Liver (tissue), 9 donors: ENCODE measurements around the gene ZNF778. TPM values are rescaled to one million over a fixed set of nuclear protein-coding genes. Genes with fewer than 3 reads are reported as not detected.
"Not testable (repeated sequence)": the region's sequence is repeated elsewhere in the genome, so short reads cannot be mapped to it uniquely, and the experiment has no call there.

ENCODE experiments used
- DNase-seq: peaks from one replicate; pipeline ENCODE4 v3.0.0-alpha.2; 2017; ENCODE audit warnings: low spot score
- H3K27ac ChIP-seq, 2 donors: one replicate each; pipeline ENCODE4 v1.7.0; 2013; ENCODE audit warnings: inconsistent platforms in 2 of 2, low read length in 2 of 2, control low read depth in 1 of 2, low read depth in 1 of 2, mild to moderate bottlenecking in 1 of 2
- H3K27me3 ChIP-seq, 4 donors: one replicate each; pipeline versions ENCODE4 v1.6.1 to v1.7.0; 2013; ENCODE audit warnings: low read length in 3 of 4, inconsistent platforms in 1 of 4, mild to moderate bottlenecking in 1 of 4, moderate library complexity in 1 of 4; ENCODE audit not compliant: control insufficient read depth in 4 of 4, insufficient read depth in 4 of 4
- H3K36me3 ChIP-seq, 4 donors: one replicate each; pipeline versions ENCODE4 v1.6.1 to v1.7.0; 2013; ENCODE audit warnings: low read length in 3 of 4, mild to moderate bottlenecking in 3 of 4, low read depth in 1 of 4, moderate library complexity in 1 of 4; ENCODE audit not compliant: control insufficient read depth in 4 of 4, insufficient read depth in 3 of 4
- H3K4me1 ChIP-seq, 4 donors: one replicate each; pipeline versions ENCODE4 v1.6.1 to v1.7.0; 2013; ENCODE audit warnings: low read length in 3 of 4, mild to moderate bottlenecking in 3 of 4, moderate library complexity in 1 of 4; ENCODE audit not compliant: control insufficient read depth in 4 of 4, insufficient read depth in 4 of 4
- H3K4me3 ChIP-seq, 3 donors: one replicate each; pipeline versions ENCODE4 v1.6.1 to v1.7.0; 2013; ENCODE audit warnings: low read length in 3 of 3, control low read depth in 1 of 3, low read depth in 1 of 3, mild to moderate bottlenecking in 1 of 3
- H3K9ac ChIP-seq, 2 donors: one replicate each; pipeline ENCODE4 v1.7.0; 2013; ENCODE audit warnings: low read length in 2 of 2, mild to moderate bottlenecking in 2 of 2, moderate library complexity in 2 of 2, control low read depth in 1 of 2, low read depth in 1 of 2
- H3K9me3 ChIP-seq, 4 donors: one replicate each; pipeline versions ENCODE4 v1.6.1 to v1.7.0; 2013; ENCODE audit warnings: low read length in 3 of 4; ENCODE audit not compliant: control insufficient read depth in 4 of 4
- EGR1 ChIP-seq, 2 donors: IDR thresholded peaks; 2 replicates each; pipeline ENCODE4 v1.6.1; 2016 to 2018; ENCODE audit warnings: antibody characterized with exemption in 2 of 2, low read depth in 2 of 2
- FOXA1 ChIP-seq: IDR thresholded peaks from 2 replicates; pipeline ENCODE4 v1.6.1; 2016; ENCODE audit warnings: antibody characterized with exemption
- GABPA ChIP-seq, 2 donors: IDR thresholded peaks in 1 of 2; conservative IDR thresholded peaks in 1 of 2; 2 replicates each; pipeline ENCODE4 v1.6.1; 2016; ENCODE audit warnings: antibody characterized with exemption in 2 of 2, mild to moderate bottlenecking in 1 of 2, moderate library complexity in 1 of 2
- HNF4A ChIP-seq, 2 donors: conservative IDR thresholded peaks; 2 replicates each; pipeline ENCODE4 v1.6.1; 2016; ENCODE audit warnings: antibody characterized with exemption in 2 of 2, mild to moderate bottlenecking in 2 of 2
- JUND ChIP-seq, 2 donors: IDR thresholded peaks; 2 replicates each; pipeline ENCODE4 v1.6.1; 2016; ENCODE audit warnings: antibody characterized with exemption in 2 of 2
- NR2F2 ChIP-seq: IDR thresholded peaks from 2 replicates; pipeline ENCODE4 v1.6.1; 2016; ENCODE audit warnings: antibody characterized with exemption
- RAD21 ChIP-seq, 2 donors: IDR thresholded peaks; 2 replicates each; pipeline ENCODE4 v1.6.1; 2016; ENCODE audit warnings: antibody characterized with exemption in 2 of 2, mild to moderate bottlenecking in 2 of 2
- RXRA ChIP-seq, 2 donors: IDR thresholded peaks; 2 replicates each; pipeline ENCODE4 v1.6.1; 2017 to 2018; ENCODE audit warnings: antibody characterized with exemption in 2 of 2, mild to moderate bottlenecking in 1 of 2
- SP1 ChIP-seq: IDR thresholded peaks from 2 replicates; pipeline ENCODE4 v1.6.1; 2018; ENCODE audit warnings: antibody characterized with exemption, mild to moderate bottlenecking
- WGBS: extraction: QIAGEN DNeasy Blood & Tissue Kit; methylation state at CpG from one replicate; pipeline ENCODE4 v1.1.7; 2013; 5-methylcytosine and 5-hydroxymethylcytosine counted together
- polyA plus RNA-seq, 2 donors: library from polyadenylated mRNA; stranded (reverse) in 1 of 2; unstranded in 1 of 2; fragments of 200-250 nt in 1 of 2; fragments of >200 nt in 1 of 2; fragmentation: Nextera tagmentation in 1 of 2; extraction: Ambion mirVana in 1 of 2; gene quantifications; one replicate each; pipeline versions ENCODE4 v1.2.1 to v1.2.3, GENCODE V29; 2013 to 2015
- total RNA-seq, 2 donors: library from RNA; depleted of rRNA; stranded (reverse); fragments of >200 nt; gene quantifications; one replicate each; pipeline ENCODE4 v1.2.3, GENCODE V29; 2014
- TF ChIP-seq, protein P1 (sequence below): IDR thresholded peaks from 2 replicates; pipeline ENCODE4 v1.6.1; 2016; ENCODE audit warnings: antibody characterized with exemption, mild to moderate bottlenecking
- TF ChIP-seq, protein P2 (sequence below): fragments of 150-350 bp; IDR thresholded peaks from 2 replicates; pipeline ENCODE4 v1.5.1; 2017; ENCODE audit warnings: improper control_type of control experiment, low read depth, low read length; ENCODE audit not compliant: missing input control
- TF ChIP-seq, protein P3 (sequence below): IDR thresholded peaks from 2 replicates; pipeline ENCODE4 v1.6.1; 2016; ENCODE audit warnings: antibody characterized with exemption
- TF ChIP-seq, protein P4 (sequence below): IDR thresholded peaks from 2 replicates; pipeline ENCODE4 v1.6.1; 2016; ENCODE audit warnings: antibody characterized with exemption
- donor health status: healthy.
- donor health status: healthy.
- donor health status: healthy.
- donor health status: healthy.
- donor health status: healthy.

Gene ZNF778
- total and polyA plus RNA-seq, 4 donors: 0.75 to 9.2 (median 4.2) TPM

DNA sequence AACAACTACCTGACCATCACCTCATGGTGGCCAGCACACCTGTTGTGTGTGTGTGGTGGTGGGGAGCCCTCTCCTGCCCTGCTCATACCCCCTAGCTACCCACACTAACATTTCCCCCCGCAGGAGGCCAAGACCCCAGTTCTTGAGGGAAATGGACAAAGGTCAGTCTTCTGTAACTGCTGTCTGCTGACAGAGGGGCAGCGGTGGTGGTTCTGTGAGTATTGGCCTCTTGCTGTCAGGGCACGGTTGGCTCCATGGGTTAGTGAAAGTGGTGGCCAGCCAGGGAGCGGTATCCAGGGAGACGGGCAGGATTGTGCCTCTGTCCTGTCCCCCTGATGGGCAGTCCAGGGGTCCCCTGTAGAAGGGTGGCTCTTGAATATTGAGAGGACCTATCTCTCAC lies 26.2 kb downstream of the ZNF778 start:
- 65% methylated on average over 5 of the region's 5 CpGs for WGBS
- Histone ChIP-seq H3K36me3 (no peaks in the 10 kb centered on the region), H3K4me3 (no peak overlapping the region), H3K4me1 (peaks cover 9 to 13% (median 13%) of the 10 kb centered on the region in 4 donors), H3K9me3 (peaks cover 0 to 2% (median 0%) of the 10 kb centered on the region in 4 donors), H3K27ac (no peak overlapping the region), H3K9ac (no peak overlapping the region), H3K27me3 (no peaks in the 10 kb centered on the region)
- TF ChIP-seq, protein P1, sequence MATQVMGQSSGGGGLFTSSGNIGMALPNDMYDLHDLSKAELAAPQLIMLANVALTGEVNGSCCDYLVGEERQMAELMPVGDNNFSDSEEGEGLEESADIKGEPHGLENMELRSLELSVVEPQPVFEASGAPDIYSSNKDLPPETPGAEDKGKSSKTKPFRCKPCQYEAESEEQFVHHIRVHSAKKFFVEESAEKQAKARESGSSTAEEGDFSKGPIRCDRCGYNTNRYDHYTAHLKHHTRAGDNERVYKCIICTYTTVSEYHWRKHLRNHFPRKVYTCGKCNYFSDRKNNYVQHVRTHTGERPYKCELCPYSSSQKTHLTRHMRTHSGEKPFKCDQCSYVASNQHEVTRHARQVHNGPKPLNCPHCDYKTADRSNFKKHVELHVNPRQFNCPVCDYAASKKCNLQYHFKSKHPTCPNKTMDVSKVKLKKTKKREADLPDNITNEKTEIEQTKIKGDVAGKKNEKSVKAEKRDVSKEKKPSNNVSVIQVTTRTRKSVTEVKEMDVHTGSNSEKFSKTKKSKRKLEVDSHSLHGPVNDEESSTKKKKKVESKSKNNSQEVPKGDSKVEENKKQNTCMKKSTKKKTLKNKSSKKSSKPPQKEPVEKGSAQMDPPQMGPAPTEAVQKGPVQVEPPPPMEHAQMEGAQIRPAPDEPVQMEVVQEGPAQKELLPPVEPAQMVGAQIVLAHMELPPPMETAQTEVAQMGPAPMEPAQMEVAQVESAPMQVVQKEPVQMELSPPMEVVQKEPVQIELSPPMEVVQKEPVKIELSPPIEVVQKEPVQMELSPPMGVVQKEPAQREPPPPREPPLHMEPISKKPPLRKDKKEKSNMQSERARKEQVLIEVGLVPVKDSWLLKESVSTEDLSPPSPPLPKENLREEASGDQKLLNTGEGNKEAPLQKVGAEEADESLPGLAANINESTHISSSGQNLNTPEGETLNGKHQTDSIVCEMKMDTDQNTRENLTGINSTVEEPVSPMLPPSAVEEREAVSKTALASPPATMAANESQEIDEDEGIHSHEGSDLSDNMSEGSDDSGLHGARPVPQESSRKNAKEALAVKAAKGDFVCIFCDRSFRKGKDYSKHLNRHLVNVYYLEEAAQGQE: no peak
- TF ChIP-seq JUND (IDR thresholded peaks at IDR 0.05) (no peak), GABPA (IDR thresholded peaks at IDR 0.05 in 1 of 2, conservative IDR thresholded peaks at IDR 0.05 in 1 of 2) (no peak), NR2F2 (no peak), RAD21 (IDR thresholded peaks at IDR 0.05) (no peak), RXRA (IDR thresholded peaks at IDR 0.05) (no peak), SP1 (no peak)
- TF ChIP-seq, protein P2, sequence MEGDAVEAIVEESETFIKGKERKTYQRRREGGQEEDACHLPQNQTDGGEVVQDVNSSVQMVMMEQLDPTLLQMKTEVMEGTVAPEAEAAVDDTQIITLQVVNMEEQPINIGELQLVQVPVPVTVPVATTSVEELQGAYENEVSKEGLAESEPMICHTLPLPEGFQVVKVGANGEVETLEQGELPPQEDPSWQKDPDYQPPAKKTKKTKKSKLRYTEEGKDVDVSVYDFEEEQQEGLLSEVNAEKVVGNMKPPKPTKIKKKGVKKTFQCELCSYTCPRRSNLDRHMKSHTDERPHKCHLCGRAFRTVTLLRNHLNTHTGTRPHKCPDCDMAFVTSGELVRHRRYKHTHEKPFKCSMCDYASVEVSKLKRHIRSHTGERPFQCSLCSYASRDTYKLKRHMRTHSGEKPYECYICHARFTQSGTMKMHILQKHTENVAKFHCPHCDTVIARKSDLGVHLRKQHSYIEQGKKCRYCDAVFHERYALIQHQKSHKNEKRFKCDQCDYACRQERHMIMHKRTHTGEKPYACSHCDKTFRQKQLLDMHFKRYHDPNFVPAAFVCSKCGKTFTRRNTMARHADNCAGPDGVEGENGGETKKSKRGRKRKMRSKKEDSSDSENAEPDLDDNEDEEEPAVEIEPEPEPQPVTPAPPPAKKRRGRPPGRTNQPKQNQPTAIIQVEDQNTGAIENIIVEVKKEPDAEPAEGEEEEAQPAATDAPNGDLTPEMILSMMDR: no peak
- TF ChIP-seq, protein P3, sequence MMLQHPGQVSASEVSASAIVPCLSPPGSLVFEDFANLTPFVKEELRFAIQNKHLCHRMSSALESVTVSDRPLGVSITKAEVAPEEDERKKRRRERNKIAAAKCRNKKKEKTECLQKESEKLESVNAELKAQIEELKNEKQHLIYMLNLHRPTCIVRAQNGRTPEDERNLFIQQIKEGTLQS: no peak
- no peak for DNase-seq

DNA sequence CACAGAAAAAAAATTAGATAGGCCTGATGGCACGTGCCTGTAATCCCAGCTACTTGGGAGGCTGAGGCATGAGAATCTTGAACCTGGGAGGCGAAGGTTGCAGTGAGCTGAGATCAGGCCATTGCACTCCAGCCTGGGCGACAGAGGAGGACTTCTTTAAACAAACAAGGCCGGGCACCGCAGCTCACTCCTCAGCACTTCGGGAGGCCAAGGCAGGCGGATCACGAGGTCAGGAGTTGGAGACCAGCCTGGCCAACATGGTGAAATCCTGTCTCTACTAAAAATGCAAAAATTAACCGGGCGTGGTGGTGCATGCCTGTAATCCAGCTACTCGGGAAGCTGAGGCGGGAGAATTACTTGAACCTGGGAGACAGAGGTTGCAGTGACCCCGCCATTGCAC lies 26.8 kb downstream of the ZNF778 start:
- not testable (repeated sequence) for H3K4me3 ChIP-seq, H3K36me3 ChIP-seq, H3K27me3 ChIP-seq, H3K9ac ChIP-seq, H3K9me3 ChIP-seq, H3K27ac ChIP-seq, DNase-seq
- WGBS: 60% methylated on average over 13 of the region's 13 CpGs
- H3K4me1 ChIP-seq: peaks cover 9 to 13% (median 13%) of the 10 kb centered on the region in 4 donors

DNA sequence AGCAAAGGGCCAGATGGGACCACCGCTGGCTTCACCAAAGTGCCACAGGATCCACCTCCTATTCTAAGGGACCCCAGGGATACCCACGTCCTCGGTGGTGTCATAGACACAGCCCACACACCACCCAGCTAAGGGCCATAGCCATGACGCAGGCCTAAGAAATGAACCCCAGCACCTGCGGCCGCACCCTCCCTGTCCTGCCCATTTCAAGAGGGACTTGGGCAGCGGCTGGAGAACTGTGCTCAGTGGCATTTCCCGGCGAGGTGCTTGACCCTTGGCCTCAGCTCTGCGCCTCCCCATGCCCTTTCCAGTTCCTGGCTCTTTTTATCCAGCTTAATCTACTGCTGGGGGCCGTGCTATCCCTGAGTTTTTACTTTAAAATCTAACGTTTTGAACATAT lies 27.3 kb downstream of the ZNF778 start:
- no peak for DNase-seq
- H3K4me1 ChIP-seq: peaks cover 9 to 13% (median 13%) of the 10 kb centered on the region in 4 donors
- H3K27me3 ChIP-seq: no peaks in the 10 kb centered on the region
- 68% methylated on average over 12 of the region's 12 CpGs for WGBS
- H3K36me3 ChIP-seq: no peaks in the 10 kb centered on the region
- peaks cover 0 to 2% (median 0%) of the 10 kb centered on the region in 4 donors for H3K9me3 ChIP-seq
- H3K4me3 ChIP-seq: no peak overlapping the region
- H3K9ac ChIP-seq: no peak overlapping the region
- no peak overlapping the region for H3K27ac ChIP-seq
- TF ChIP-seq NR2F2 (no peak), HNF4A (conservative IDR thresholded peaks at IDR 0.05) (no peak), RAD21 (IDR thresholded peaks at IDR 0.05) (no peak), EGR1 (IDR thresholded peaks at IDR 0.05; ENCODE audit: low read depth in 2 of 2) (no peak), SP1 (no peak), JUND (IDR thresholded peaks at IDR 0.05) (no peak), FOXA1 (no peak)
- TF ChIP-seq, protein P1: no peak
- TF ChIP-seq, protein P2: no peak
- TF ChIP-seq, protein P4, sequence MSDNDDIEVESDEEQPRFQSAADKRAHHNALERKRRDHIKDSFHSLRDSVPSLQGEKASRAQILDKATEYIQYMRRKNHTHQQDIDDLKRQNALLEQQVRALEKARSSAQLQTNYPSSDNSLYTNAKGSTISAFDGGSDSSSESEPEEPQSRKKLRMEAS: no peak
